Muscle of leg (tissue), 11 donors: Measurements from ENCODE around the gene OPN1SW. TPM values are rescaled to one million over a fixed set of nuclear protein-coding genes. Genes with fewer than 3 reads are reported as not detected.

ENCODE experiments used
- DNase-seq: peaks from one replicate; pipeline ENCODE4 v3.0.0; 2013
- H3K27ac ChIP-seq: one replicate; pipeline ENCODE4 v1.5.1; 2013; ENCODE audit warnings: mild to moderate bottlenecking, low read length, control low read depth
- H3K27me3 ChIP-seq: one replicate; pipeline ENCODE4 v1.6.1; 2013; ENCODE audit warnings: low read length; ENCODE audit not compliant: control insufficient read depth, insufficient read depth
- H3K36me3 ChIP-seq: one replicate; pipeline ENCODE4 v1.6.1; 2013; ENCODE audit warnings: low read length; ENCODE audit not compliant: control insufficient read depth, insufficient read depth
- H3K4me1 ChIP-seq: one replicate; pipeline ENCODE4 v1.6.1; 2013; ENCODE audit warnings: low read length; ENCODE audit not compliant: control insufficient read depth, insufficient read depth
- H3K4me3 ChIP-seq: one replicate; pipeline ENCODE4 v1.5.1; 2013; ENCODE audit warnings: low read length, control low read depth
- H3K9me3 ChIP-seq: replicated peaks from 2 replicates; pipeline ENCODE4 v1.6.1; 2013; ENCODE audit warnings: low read depth, low read length; ENCODE audit not compliant: control insufficient read depth
- WGBS: methylation state at CpG from one replicate; pipeline ENCODE4 v1.1.5; 2013; ENCODE audit warnings: missing lambda C conversion rate; ENCODE audit not compliant: insufficient coverage; 5-methylcytosine and 5-hydroxymethylcytosine counted together
- polyA plus RNA-seq, 8 donors: library from polyadenylated mRNA; unstranded; fragments of 120-200 nt; gene quantifications; one replicate each; pipeline versions ENCODE4 v1.2.1 to v1.2.3, GENCODE V29; 2013; ENCODE audit warnings: inconsistent platforms in 1 of 8, low replicate concordance in 1 of 8; ENCODE audit not compliant: insufficient read length in 8 of 8, insufficient read depth in 1 of 8
- total RNA-seq: library from RNA; stranded (reverse); fragments of 120-200 nt; gene quantifications from one replicate; pipeline ENCODE4 v1.2.4, GENCODE V29; 2013

The OPN1SW gene
- total and polyA plus RNA-seq, 9 donors = 1.9 to 3.4 (median 2.5) TPM; not detected in 1

DNA sequence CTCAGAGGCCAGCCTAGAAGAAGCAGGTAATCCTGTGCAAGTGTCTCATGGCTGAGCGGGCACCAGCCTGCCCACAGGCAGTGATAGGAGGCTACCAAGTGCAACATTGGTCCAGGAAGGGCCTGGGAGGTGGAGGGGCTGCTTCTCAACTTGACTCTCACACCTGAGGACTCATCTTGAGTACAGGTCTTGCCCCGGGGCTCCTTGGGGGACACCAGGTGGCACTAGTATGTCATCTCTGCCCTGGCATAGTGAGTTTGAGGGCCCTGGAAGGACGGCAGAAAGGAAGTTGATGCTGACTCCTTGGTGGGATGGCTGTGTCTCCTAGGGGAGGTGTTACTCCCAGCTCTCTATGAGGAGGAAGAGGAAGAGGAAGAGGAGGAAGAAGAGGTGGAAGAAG is 18.4 kb upstream of the OPN1SW start:
- DNase-seq = no peak
- no peak overlapping the region for H3K27ac ChIP-seq
- H3K9me3 ChIP-seq = no peaks in the 10 kb centered on the region
- H3K36me3 ChIP-seq = no peaks in the 10 kb centered on the region
- 58% methylated on average over 2 of the region's 3 CpGs for WGBS
- no peak overlapping the region for H3K4me3 ChIP-seq
- H3K27me3 ChIP-seq = peaks cover 17% of the 10 kb centered on the region
- H3K4me1 ChIP-seq = peaks cover 26% of the 10 kb centered on the region

DNA sequence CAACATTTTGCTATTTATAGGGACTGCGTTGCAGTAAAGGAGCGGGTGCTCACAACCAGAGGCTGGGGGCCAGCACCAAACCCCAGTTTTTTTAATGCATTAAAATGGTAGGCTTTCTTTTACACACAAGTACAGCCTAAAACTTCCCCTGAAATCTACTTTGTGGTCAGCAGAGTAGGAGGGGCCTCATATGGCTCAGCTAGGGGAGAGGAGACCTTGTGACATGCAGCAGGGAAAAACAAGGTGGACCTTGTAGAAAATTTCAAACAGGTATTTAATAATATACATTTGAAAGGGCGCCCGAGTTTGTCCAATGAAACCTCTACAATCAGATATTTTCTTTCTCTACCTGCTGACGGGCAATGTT is 17.6 kb upstream of the OPN1SW start:
- DNase-seq = no peak
- WGBS = no CpG with 5 or more reads among the region's 5 CpGs
- peaks cover 26% of the 10 kb centered on the region for H3K4me1 ChIP-seq
- no peaks in the 10 kb centered on the region for H3K36me3 ChIP-seq
- peaks cover 23% of the 10 kb centered on the region for H3K27me3 ChIP-seq
- no peak overlapping the region for H3K27ac ChIP-seq
- H3K4me3 ChIP-seq = no peak overlapping the region
- H3K9me3 ChIP-seq = no peaks in the 10 kb centered on the region

GRCh38 chr7:128792471-128793180 is 17.0 kb upstream of the OPN1SW start:
- Histone ChIP-seq H3K4me1 (peaks cover 26% of the 10 kb centered on the region), H3K9me3 (no peaks in the 10 kb centered on the region), H3K36me3 (no peaks in the 10 kb centered on the region), H3K27me3 (peaks cover 23% of the 10 kb centered on the region), H3K4me3 (no peak overlapping the region), H3K27ac (no peak overlapping the region)
- WGBS = 47% methylated on average over 3 of the region's 10 CpGs
- DNase-seq = peak; percentile 49

DNA sequence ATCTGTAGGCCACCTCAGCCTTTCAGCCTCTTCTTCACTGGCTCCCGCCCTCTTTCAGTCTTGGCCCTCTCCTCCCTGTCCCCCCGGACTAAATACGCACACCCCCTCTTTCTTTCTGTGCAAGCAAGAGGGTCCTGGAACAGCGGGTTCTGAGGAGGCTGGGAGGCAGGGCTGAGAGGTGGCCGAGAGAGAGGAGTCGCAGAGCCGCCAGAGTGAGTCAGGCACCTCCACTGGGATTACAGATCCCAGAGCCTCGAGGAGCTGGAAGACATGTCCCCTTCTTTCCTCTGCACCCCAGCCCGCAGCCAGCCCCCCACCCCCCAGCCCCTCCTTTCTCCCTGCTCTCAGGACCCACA is 16.4 kb upstream of the OPN1SW start:
- Histone ChIP-seq H3K4me3 (peak overlapping the region; percentile 81), H3K27ac (no peak overlapping the region), H3K4me1 (peaks cover 26% of the 10 kb centered on the region), H3K36me3 (no peaks in the 10 kb centered on the region), H3K9me3 (no peaks in the 10 kb centered on the region), H3K27me3 (peaks cover 23% of the 10 kb centered on the region)
- WGBS = no CpG with 5 or more reads among the region's 9 CpGs
- no peak for DNase-seq

DNA sequence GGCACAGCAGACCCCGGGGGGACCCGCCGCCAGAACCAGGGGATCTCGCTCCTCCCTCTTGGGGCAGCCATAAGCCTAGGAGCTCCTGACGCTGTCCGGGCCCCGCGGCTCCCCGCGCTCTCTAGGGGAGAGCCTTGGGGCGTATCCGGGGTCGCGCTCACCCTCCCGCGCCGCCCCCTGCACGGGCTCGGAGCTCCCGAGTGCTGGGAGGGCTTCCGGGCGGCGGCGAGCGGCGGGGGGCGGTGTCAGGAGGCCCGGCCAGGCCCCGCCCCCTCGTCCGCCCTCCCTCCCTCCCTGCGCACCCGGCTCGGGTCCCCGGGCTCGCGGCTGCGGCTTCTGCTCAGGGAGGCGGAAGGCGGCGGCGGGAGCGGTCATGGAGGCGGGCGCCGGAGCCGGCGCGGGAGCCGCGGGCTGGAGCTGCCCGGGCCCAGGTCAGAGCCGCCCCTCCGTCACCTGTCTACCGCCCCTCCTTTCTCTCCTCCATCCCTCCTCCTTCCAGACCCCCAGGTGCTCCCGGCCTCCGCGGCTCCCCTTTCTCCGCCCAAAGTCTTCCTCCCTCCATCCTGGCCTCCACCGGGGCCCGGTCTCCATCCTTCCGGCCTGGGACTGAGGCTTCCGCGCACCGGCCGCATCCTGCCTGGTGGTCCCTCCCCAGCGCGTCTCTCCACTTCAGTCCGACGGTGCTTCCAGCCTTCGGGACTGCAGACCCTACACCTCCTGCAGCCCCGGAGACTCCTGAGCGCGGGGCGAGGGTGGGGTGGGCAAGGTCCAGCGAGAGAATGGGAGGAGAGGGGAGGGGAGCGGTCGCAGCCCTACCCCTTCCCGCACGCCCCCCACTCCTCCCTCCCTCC is 15.8 kb upstream of the OPN1SW start, which contains the start of gene CCDC136:
TSS of gene CCDC136 (plus strand) at position 848 of the 851 bp plus-strand sequence. CDS start 444 bp downstream, outside the sequence.
- DNase-seq = peak; percentile 70
- under 1% methylated on average over 64 of the region's 80 CpGs for WGBS
- Histone ChIP-seq H3K4me3 (peak within 1 kb of the TSS; percentile 81), H3K36me3 (no peaks in the 10 kb centered on the region), H3K4me1 (peaks cover 25% of the 10 kb centered on the region), H3K27me3 (peaks cover 23% of the 10 kb centered on the region), H3K27ac (no peak within 1 kb of the TSS), H3K9me3 (no peaks in the 10 kb centered on the region)

DNA sequence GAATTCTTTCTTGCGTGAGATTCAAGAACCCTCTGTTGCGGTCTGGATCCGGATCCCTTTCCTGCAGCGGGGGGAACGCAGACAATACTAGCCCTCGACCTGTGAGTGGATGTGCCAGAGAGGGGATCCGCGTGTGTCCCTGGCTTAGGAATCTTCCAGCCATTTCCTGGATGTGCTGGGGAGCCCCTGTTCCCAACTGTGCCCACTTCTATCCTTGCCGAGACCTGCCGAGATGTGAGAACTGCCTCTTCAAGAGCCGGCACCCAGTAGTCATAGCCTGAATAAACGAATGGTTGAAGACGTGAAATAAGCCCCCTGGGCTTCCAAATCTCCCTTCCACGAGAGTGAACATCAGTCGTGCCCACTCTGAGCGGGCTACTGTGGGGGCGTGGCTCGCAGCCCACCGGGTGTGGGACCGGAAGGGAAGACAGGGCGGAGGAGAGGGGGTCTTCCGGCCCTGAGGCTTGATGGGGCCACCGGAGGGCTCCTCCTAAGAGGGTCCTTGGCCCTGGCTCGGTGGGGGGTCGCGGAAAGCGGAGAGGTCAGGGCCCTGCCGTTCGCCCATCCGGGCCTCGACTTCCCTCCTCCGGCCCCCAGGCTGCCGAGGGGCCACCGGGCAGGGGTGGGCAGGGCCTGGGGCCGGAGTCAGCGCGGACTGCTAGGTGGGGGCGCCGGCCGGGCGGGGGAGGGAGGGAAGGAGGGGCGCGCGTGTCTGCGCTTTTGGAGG is 14.9 kb upstream of the OPN1SW start:
- 2% methylated on average over 21 of the region's 45 CpGs for WGBS
- Histone ChIP-seq H3K4me1 (peaks cover 22% of the 10 kb centered on the region), H3K27me3 (peaks cover 23% of the 10 kb centered on the region), H3K27ac (no peak overlapping the region), H3K4me3 (peak overlapping the region; percentile 60), H3K36me3 (no peaks in the 10 kb centered on the region), H3K9me3 (no peaks in the 10 kb centered on the region)
- no peak for DNase-seq

DNA sequence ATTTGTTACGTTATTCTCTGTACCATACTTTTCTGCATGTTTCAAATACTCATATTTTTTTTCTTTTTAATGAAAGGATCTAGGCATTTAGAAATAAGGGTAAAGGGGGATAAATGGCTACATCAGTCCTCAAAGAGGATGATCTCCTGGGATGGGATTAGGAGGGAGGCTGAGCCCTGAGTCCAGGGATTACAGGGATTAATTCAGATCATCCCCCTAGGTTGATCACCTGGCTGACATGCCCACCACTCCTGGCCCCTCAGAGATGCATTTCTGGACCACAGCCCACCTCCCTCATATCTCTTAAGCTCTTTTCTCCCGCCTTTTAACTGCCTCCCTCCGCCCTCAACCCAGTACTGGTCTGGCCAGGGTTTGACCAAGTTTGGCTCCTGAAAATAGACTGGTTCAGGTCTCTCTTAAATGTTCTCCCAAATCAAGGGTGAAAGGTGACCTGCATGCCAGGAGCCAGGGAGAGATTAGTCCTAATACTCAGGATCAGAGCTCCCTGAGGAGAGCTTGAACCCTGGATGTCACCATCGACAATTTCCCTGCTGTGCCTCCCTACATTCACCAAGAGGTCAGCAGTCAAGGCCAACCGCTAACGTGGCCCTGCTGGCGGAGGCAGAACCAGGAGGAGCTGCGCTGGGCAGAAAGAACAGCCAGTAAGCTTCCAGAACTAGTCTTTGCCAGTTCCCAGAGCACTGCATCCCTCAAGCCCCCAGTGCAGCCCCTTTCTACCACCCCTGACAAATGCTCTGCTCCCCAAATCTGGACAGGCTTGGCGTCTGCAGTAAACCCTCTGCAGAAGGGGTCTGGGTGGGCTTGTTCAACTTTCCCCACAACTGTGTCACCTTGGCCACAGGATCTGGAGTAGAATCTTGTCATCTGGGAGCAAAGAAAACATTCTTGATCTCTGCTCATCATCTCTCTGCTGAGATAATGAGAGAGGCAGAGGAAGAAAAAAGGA is 13.1 kb upstream of the OPN1SW start:
- no peak overlapping the region for H3K4me3 ChIP-seq
- WGBS = 60% methylated on average over 7 of the region's 9 CpGs

DNA sequence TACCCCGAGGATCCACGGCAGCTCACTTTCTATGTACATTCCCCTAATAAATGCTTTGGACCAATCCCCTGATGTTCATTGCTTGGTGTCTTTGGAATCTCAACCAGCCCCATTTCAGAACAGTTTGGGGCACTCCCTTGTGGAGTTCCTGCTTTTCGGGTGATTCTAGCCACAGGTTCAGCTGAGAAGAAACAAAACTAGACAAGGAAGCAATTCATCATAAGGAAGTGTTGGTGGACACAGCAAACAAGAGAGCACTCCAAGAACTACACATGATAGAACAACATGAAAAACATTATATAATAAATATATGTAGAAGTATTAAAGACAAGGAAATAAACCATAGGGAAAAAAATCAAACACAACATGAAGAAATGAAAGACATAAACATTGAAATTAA is 10.1 kb upstream of the OPN1SW start:
- H3K27me3 ChIP-seq = peaks cover 15% of the 10 kb centered on the region
- H3K36me3 ChIP-seq = no peaks in the 10 kb centered on the region
- H3K4me3 ChIP-seq = no peak overlapping the region
- peaks cover 32% of the 10 kb centered on the region for H3K4me1 ChIP-seq
- DNase-seq = no peak
- no peaks in the 10 kb centered on the region for H3K9me3 ChIP-seq
- 75% methylated on average over 2 of the region's 3 CpGs for WGBS
- H3K27ac ChIP-seq = no peak overlapping the region

More for the DNA sequence above, 13.1 kb upstream of the OPN1SW start:
- H3K4me1 ChIP-seq = peaks cover 22% of the 10 kb centered on the region
- no peaks in the 10 kb centered on the region for H3K36me3 ChIP-seq
- H3K9me3 ChIP-seq = no peaks in the 10 kb centered on the region
- no peak for DNase-seq
- peaks cover 23% of the 10 kb centered on the region for H3K27me3 ChIP-seq
- H3K27ac ChIP-seq = no peak overlapping the region

- peak; percentile 95 for DNase-seq
- 20% methylated on average over 8 of the region's 15 CpGs for WGBS
- peak overlapping the region; percentile 58 for H3K27ac ChIP-seq
Measured at GRCh38 chr7:128783143-128783861, 7.7 kb upstream of the OPN1SW start.

More at GRCh38 chr7:128783143-128783861, 7.7 kb upstream of the OPN1SW start:
- H3K9me3 ChIP-seq = no peaks in the 10 kb centered on the region
- H3K4me1 ChIP-seq = peaks cover 28% of the 10 kb centered on the region
- no peaks in the 10 kb centered on the region for H3K27me3 ChIP-seq
- no peaks in the 10 kb centered on the region for H3K36me3 ChIP-seq
- H3K4me3 ChIP-seq = no peak overlapping the region
